Measurements from ENCODE around the gene SEC11C. TPM values are rescaled to one million over a fixed set of nuclear protein-coding genes. Genes with fewer than 3 reads are reported as not detected.

The SEC11C gene
- total RNA-seq, 2 donors from 2014 or later = 24.4 to 37.4 TPM

- H3K36me3 ChIP-seq = no peaks in the 10 kb centered on the region
- DNase-seq (ENCODE audit: low spot score) (no peak), ATAC-seq (ENCODE audit: insufficient number of reproducible peaks, low FRiP score, low read depth) (no peak)
- H3K4me3 ChIP-seq = no peak overlapping the region
- no peaks in the 10 kb centered on the region for H3K27me3 ChIP-seq (replicated peaks; ENCODE audit: insufficient read depth)
- H3K9me3 ChIP-seq = no peaks in the 10 kb centered on the region
- H3K27ac ChIP-seq = no peak overlapping the region
- TF ChIP-seq, protein P1, sequence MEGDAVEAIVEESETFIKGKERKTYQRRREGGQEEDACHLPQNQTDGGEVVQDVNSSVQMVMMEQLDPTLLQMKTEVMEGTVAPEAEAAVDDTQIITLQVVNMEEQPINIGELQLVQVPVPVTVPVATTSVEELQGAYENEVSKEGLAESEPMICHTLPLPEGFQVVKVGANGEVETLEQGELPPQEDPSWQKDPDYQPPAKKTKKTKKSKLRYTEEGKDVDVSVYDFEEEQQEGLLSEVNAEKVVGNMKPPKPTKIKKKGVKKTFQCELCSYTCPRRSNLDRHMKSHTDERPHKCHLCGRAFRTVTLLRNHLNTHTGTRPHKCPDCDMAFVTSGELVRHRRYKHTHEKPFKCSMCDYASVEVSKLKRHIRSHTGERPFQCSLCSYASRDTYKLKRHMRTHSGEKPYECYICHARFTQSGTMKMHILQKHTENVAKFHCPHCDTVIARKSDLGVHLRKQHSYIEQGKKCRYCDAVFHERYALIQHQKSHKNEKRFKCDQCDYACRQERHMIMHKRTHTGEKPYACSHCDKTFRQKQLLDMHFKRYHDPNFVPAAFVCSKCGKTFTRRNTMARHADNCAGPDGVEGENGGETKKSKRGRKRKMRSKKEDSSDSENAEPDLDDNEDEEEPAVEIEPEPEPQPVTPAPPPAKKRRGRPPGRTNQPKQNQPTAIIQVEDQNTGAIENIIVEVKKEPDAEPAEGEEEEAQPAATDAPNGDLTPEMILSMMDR (IDR thresholded peaks at IDR 0.05) = no peak
- H3K4me1 ChIP-seq (ENCODE audit: control insufficient read depth in 1 of 2, low read depth in 2 of 2) = no peaks in the 10 kb centered on the region
Observed at GRCh38 chr18:59127047-59127446, 12.6 kb upstream of the SEC11C start.

GRCh38 chr18:59129951-59130703, 9.6 kb upstream of the SEC11C start:
- no peak for ATAC-seq (ENCODE audit: insufficient number of reproducible peaks, low FRiP score, low read depth)
- H3K27me3 ChIP-seq (replicated peaks; ENCODE audit: insufficient read depth) = no peaks in the 10 kb centered on the region

DNA sequence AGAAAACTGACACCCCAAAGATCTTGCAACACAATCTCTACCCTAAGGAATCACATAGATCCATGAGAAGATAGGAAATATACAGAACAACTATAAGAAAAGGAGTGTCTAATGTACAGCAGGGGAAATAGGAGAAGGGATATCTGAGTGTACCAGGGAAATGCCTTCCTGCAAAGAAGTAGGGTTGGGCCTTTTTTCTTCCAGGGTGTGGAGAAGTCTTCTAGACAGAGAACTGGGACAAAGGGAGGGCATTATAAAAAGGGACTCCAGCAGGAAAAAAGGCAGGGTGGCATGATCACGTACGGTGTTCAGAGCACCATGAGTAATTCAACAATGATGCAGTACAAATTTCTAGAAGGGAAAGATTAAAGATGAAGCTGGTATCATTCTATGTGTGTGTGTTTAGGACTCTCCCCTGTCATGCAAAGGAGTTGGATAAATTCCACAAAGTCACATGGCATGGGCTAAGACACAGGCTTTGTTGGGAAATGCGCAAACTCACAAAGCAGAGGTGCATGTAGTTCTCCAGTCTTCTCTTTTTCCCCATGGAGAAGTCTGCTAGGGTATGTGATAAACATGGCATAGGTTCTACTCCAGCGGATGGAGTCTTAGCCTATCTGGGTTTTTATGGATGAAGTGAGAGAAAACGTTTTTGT, 6.7 kb upstream of the SEC11C start:
- Histone ChIP-seq H3K9me3 (no peaks in the 10 kb centered on the region), H3K36me3 (no peaks in the 10 kb centered on the region), H3K27ac (no peak overlapping the region), H3K4me1 (ENCODE audit: control insufficient read depth in 1 of 2, low read depth in 2 of 2) (no peaks in the 10 kb centered on the region), H3K4me3 (no peak overlapping the region), H3K27me3 (replicated peaks; ENCODE audit: insufficient read depth) (no peaks in the 10 kb centered on the region)
- DNase-seq (ENCODE audit: low spot score) = no peak
- TF ChIP-seq, protein P1 (IDR thresholded peaks at IDR 0.05) = no peak
- ATAC-seq (ENCODE audit: insufficient number of reproducible peaks, low FRiP score, low read depth) = no peak

More at GRCh38 chr18:59129951-59130703, 9.6 kb upstream of the SEC11C start:
- DNase-seq (ENCODE audit: low spot score) = no peak
- H3K4me1 ChIP-seq (ENCODE audit: control insufficient read depth in 1 of 2, low read depth in 2 of 2) = no peaks in the 10 kb centered on the region
- TF ChIP-seq, protein P1 (IDR thresholded peaks at IDR 0.05) = no peak
- H3K36me3 ChIP-seq = no peaks in the 10 kb centered on the region
- H3K4me3 ChIP-seq = no peak overlapping the region
- H3K9me3 ChIP-seq = no peaks in the 10 kb centered on the region
- no peak overlapping the region for H3K27ac ChIP-seq

DNA sequence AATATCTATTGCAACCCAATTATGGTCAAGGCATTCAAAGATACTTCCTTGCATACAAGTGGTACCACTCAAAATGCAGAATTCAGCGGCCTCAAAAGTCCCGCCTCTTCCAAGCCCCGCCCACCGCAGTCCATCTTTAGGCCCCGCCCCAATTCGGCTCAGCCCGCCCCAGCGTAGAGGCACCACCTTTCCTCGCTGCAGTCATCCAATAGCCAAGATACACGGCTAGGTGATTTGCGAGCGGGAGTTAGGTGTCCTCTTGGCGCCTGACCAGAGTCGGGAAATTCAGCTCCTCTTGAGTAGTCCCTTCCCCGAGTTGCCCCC, 431 bp upstream of the SEC11C start:
- Histone ChIP-seq H3K4me3 (peak overlapping the region; percentile 87), H3K9me3 (no peaks in the 10 kb centered on the region), H3K27ac (peak overlapping the region; percentile 60 to 70), H3K36me3 (no peaks in the 10 kb centered on the region), H3K4me1 (ENCODE audit: control insufficient read depth in 1 of 2, low read depth in 2 of 2) (peaks cover 0 to 8% of the 10 kb centered on the region in 2 donors), H3K27me3 (replicated peaks; ENCODE audit: insufficient read depth) (no peaks in the 10 kb centered on the region)
- DNase-seq (ENCODE audit: low spot score) (peak; percentile 57), ATAC-seq (ENCODE audit: insufficient number of reproducible peaks, low FRiP score, low read depth) (peak; percentile 89)
- TF ChIP-seq, protein P1 (IDR thresholded peaks at IDR 0.05) = no peak

GRCh38 chr18:59140302-59140885, 710 bp downstream of the SEC11C start:
- Histone ChIP-seq H3K9me3 (no peaks in the 10 kb centered on the region), H3K27me3 (replicated peaks; ENCODE audit: insufficient read depth) (no peaks in the 10 kb centered on the region), H3K27ac (peak overlapping the region in 1 of 2 donors; percentile 60), H3K36me3 (no peaks in the 10 kb centered on the region), H3K4me1 (ENCODE audit: control insufficient read depth in 1 of 2, low read depth in 2 of 2) (peaks cover 0 to 8% of the 10 kb centered on the region in 2 donors), H3K4me3 (peak overlapping the region; percentile 87)
- DNase-seq (ENCODE audit: low spot score) (no peak), ATAC-seq (ENCODE audit: insufficient number of reproducible peaks, low FRiP score, low read depth) (no peak)
- TF ChIP-seq, protein P1 (IDR thresholded peaks at IDR 0.05) = no peak
